D721Med (cell line): ENCODE data around the gene IGDCC3.

Experiments
- DNase-seq: peaks from one replicate; pipeline ENCODE4 v3.0.0; 2011; ENCODE audit warnings: low spot score; ENCODE audit not compliant: insufficient read length
- FAIRE-seq: peaks from 2 replicates; lab custom pipeline; 2011; peaks lifted over from hg19 to GRCh38; lab: Jason Lieb, UNC
- TF ChIP-seq, protein P1 (sequence below): IDR thresholded peaks from 2 replicates; pipeline ENCODE4 v1.5.1; 2012; ENCODE audit warnings: mild to moderate bottlenecking, control low read depth; ENCODE audit not compliant: insufficient read depth; ENCODE audit errors: missing control alignments

The IGDCC3 gene

DNA sequence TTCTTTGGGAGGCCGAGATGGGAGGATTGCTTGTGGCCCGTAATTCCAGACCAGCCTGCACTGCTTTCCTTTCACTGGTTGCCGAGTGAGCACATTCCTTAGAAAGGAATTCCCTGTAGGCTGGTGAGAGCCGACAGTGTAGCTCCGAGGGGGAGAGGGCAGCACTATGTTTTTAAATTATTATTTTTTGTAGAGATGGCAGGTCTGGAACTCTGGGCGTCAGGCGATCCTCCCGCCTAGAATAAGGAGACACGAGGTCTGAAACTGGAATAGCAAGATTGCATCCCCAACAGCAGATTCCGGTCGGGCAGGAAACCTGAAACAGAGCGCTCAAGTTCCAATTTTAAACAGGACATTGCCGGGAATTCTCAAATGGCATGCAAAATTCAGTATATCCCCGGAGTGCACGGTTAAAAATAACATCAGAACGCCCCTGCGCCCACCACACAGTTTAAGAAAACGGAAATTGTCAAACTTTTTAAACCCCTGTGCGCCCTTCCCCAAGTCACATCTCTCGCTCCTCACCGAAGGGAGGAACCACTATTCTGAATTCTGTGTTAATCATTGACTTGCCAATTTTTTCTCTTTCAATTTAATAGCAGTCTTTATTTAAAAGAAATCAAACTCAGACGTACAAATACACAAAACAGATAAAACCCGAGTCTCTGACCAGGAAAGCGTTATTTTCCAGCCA lies 74.0 kb downstream of the IGDCC3 start:
- no peak for DNase-seq
- FAIRE-seq: no peak
- TF ChIP-seq, protein P1, sequence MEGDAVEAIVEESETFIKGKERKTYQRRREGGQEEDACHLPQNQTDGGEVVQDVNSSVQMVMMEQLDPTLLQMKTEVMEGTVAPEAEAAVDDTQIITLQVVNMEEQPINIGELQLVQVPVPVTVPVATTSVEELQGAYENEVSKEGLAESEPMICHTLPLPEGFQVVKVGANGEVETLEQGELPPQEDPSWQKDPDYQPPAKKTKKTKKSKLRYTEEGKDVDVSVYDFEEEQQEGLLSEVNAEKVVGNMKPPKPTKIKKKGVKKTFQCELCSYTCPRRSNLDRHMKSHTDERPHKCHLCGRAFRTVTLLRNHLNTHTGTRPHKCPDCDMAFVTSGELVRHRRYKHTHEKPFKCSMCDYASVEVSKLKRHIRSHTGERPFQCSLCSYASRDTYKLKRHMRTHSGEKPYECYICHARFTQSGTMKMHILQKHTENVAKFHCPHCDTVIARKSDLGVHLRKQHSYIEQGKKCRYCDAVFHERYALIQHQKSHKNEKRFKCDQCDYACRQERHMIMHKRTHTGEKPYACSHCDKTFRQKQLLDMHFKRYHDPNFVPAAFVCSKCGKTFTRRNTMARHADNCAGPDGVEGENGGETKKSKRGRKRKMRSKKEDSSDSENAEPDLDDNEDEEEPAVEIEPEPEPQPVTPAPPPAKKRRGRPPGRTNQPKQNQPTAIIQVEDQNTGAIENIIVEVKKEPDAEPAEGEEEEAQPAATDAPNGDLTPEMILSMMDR: no peak

DNA sequence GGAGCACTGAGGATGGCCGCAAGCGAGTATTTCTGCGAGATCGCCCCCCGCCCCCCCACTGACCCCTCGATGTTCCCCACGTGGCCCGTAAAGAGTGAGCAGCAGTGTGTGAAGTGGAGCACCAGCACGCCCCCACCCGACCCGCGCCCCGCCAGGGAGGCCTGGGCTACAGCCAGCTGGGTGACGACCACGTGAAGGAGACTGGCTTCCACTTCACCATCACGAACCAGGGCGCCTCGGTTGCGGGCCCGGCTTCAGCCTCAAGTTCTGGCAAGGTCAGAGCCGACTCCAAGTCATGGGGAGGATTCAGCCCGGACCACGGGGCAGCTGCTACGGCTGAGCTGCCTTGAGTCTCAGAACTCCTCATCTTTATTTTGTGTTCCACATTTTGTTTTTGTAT lies 75.7 kb downstream of the IGDCC3 start:
- no peak for DNase-seq
- TF ChIP-seq, protein P1: no peak
- FAIRE-seq: no peak

DNA sequence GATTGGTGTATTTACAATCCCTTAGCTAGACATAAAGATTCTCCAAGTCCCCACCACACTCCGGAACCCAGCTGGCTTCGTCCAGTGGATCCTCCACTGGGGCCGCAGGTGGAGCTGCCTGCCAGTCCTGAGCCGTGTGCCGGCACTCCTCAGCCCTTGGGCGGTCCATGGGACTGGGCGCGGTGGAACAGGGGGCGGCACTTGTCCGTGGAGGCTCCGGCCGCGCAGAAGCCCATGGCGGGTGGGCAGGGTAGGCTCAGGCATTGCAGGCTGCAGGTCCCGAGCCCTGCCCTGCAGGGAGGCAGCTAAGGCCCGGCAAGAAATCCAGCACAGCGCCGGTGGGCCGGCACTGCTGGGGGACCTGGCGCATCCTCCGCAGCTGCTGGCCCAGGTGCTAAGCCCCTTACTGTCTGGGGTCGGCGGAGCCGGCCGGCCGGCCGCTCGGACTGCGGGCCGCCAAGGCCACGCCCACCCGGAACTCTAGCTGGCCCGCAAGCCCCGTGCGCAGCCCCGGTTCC lies 76.8 kb downstream of the IGDCC3 start:
- DNase-seq (no peak), FAIRE-seq (no peak)
- TF ChIP-seq, protein P1: no peak

DNA sequence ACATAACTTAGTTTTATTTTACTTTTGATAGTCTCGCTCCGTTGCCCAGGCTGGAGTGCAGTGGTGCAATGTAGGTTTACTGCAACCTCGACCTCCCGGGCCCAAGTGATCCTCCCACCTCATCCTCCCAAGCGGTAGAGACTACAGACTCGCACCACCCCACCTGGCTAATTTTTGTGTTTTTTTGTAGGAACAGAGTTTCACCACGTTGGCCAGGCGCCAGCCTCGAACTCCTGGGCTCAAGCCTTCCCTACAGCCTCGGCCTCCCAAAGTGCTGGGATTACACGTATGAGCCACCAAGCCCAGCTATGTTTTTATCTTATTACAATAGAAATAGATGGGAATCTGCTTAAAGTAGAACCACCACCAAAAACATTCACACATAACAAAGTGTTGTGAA lies 79.1 kb downstream of the IGDCC3 start:
- TF ChIP-seq, protein P1: no peak
- no peak for FAIRE-seq
- DNase-seq: no peak

DNA sequence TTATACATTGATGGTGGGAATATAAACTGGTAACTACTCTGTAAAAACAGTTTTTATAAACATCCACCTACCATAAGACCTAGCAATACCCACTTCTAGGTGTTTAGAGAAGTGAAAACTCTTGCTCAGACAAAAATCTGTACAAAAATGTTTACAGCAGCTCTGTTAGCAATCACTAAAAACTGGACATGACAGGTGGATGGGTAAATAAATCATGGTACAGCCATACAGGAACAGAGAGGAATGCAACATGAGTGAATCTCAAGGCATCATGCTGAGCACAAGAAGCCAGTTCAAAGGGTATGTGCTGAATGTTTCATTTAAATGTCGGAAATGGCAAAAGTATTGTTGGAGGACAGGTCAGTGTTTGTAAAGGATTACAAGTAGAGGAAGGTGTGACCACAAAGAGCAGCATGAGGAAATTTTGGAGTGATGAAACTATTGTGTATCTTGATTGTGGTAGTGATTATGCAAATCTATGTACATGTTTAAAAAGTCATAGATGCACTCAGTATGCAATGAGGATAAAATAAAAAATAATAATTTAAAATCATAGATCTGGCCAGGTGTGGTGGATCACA lies 84.8 kb downstream of the IGDCC3 start:
- TF ChIP-seq, protein P1: no peak
- DNase-seq: no peak
- FAIRE-seq: no peak

DNA sequence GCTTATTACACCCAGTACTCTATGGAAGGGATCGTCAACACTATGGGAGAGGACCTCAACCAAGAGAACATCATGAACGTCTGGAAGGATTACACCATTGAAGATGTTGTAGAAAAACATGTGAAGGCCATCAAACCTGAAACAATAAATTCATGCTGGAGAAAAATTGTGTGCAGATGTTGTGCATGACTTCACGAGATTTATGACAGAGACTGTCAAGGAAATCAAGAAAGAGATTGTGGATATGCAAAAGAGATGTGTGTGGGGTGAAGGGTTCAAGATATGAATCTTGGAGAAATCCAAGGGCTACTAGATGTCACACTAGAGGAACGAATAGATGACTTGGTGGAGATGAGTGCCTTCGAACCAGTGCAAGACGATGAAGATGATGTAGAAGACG lies 87.6 kb downstream of the IGDCC3 start:
- DNase-seq (no peak), FAIRE-seq (no peak)
- TF ChIP-seq, protein P1: no peak
